HepG2 (cell line): ENCODE data around the gene BICDL1. TPM values are rescaled to one million over a fixed set of nuclear protein-coding genes. Genes with fewer than 3 reads are reported as not detected.
A peak's percentile ranks its signal among the peaks of the same experiment; 100 is the strongest.

Experiments used
- ATAC-seq: fragments of 200-7000 bp; cut with Tn5 transposase; 3 replicates; pipeline ENCODE4 v1.9.1; 2020; ENCODE audit warnings: mild to moderate bottlenecking, moderate library complexity
- BruUV-seq: library from RNA; stranded (reverse); fragments of 400-500 nt; replicated peaks from 2 replicates; lab custom pipeline; 2021; lab: Mats Ljungman, UMichigan
- CTCF ChIA-PET: fragments of 300-600 bp; formaldehyde crosslinking; extraction: SDS; loops from one replicate; lab custom pipeline; 2021; ENCODE audit warnings: low total read pairs, inconsistent platforms, low intra/inter-chr PET ratio; lab: Yijun Ruan, JAX
- POLR2A ChIA-PET: fragments of 350-600 bp; sonication (Branson Sonifier 250); formaldehyde crosslinking; loops from one replicate; lab custom pipeline; 2020; ENCODE audit warnings: antibody characterized with exemption, inconsistent platforms; lab: Yijun Ruan, JAX
- DNase-seq: peaks from one replicate; pipeline ENCODE4 v3.0.0-alpha.2; 2015; ENCODE audit warnings: low spot score
- FAIRE-seq: peaks from 3 replicates; lab custom pipeline; 2011; peaks lifted over from hg19 to GRCh38; lab: Jason Lieb, UNC
- H2AFZ ChIP-seq: one replicate; pipeline ENCODE4 v1.6.1; 2011; ENCODE audit warnings: low read length, inconsistent platforms
- H3K27ac ChIP-seq: fragments of 300-600 bp; 3 replicates; pipeline ENCODE4 v1.8.0; 2011; ENCODE audit warnings: mixed run types, mild to moderate bottlenecking, mixed read lengths, low read length, inconsistent platforms; ENCODE audit not compliant: insufficient read depth; ENCODE audit errors: extremely low read length
- H3K27me3 ChIP-seq, 2 experiments: fragments of 200-600 bp in 1 of 2; 2 replicates in 1 of 2; 3 replicates in 1 of 2; pipeline versions ENCODE4 v1.6.0 to v1.8.0; 2011; ENCODE audit warnings: low read length in 2 of 2, mild to moderate bottlenecking in 2 of 2, moderate library complexity in 2 of 2, inconsistent platforms in 1 of 2; ENCODE audit not compliant: insufficient read depth in 2 of 2, control insufficient read depth in 1 of 2
- H3K36me3 ChIP-seq, 2 experiments: fragments of 200-600 bp in 1 of 2; replicated peaks in 1 of 2; 2 replicates in 1 of 2; 3 replicates in 1 of 2; pipeline versions ENCODE4 v1.5.1 to v1.8.0; 2011; ENCODE audit warnings: low read length in 2 of 2, inconsistent platforms in 1 of 2; ENCODE audit not compliant: insufficient read depth in 2 of 2, control insufficient read depth in 1 of 2
- H3K4me1 ChIP-seq: 2 replicates; pipeline ENCODE4 v1.5.1; 2012; ENCODE audit warnings: low read length, inconsistent platforms; ENCODE audit not compliant: insufficient read depth
- H3K4me2 ChIP-seq: 2 replicates; pipeline ENCODE4 v1.6.0; 2011; ENCODE audit warnings: low read depth, low read length, inconsistent platforms
- H3K4me3 ChIP-seq, 3 experiments: fragments of 200-600 bp in 1 of 3; sonication (generic), shearing (Covaris generic) in 1 of 3; replicated peaks in 1 of 3; 2 replicates each; pipeline ENCODE4 v1.5.1; 2011 to 2016; ENCODE audit warnings: low read length in 3 of 3, inconsistent platforms in 2 of 3, low read depth in 2 of 3, mild to moderate bottlenecking in 2 of 3, control low read depth in 1 of 3, mixed read lengths in 1 of 3; ENCODE audit not compliant: insufficient read depth in 1 of 3
- H3K79me2 ChIP-seq: one replicate; pipeline ENCODE4 v1.6.1; 2011; ENCODE audit warnings: low read length, inconsistent platforms; ENCODE audit not compliant: insufficient read depth
- H3K9ac ChIP-seq: 2 replicates; pipeline ENCODE4 v1.6.0; 2011; ENCODE audit warnings: mild to moderate bottlenecking, low read depth, low read length, inconsistent platforms; ENCODE audit not compliant: insufficient read depth
- H3K9me3 ChIP-seq: 2 replicates; pipeline ENCODE4 v1.5.1; 2012; ENCODE audit warnings: mild to moderate bottlenecking, low read length
- H4K20me1 ChIP-seq: 2 replicates; pipeline ENCODE4 v1.6.0; 2011; ENCODE audit warnings: inconsistent platforms, mild to moderate bottlenecking, low read length, moderate library complexity; ENCODE audit not compliant: insufficient read depth
- BCLAF1 ChIP-seq: fragments of 450-650 bp; IDR thresholded peaks from 2 replicates; pipeline ENCODE4 v1.6.1; 2017; ENCODE audit warnings: mild to moderate bottlenecking
- BRF2 ChIP-seq: sonication (generic); formaldehyde crosslinking; IDR thresholded peaks from 2 replicates; pipeline ENCODE4 v1.8.1; 2022; ENCODE audit warnings: mild to moderate bottlenecking, missing genetic modification reagents
- HDAC1 ChIP-seq: sonication (generic); formaldehyde crosslinking; IDR thresholded peaks from 2 replicates; pipeline ENCODE4 v1.5.1; 2020; ENCODE audit warnings: mild to moderate bottlenecking, missing genetic modification reagents
- IKZF5 ChIP-seq: IDR thresholded peaks from 2 replicates; pipeline ENCODE4 v1.6.1; 2018; ENCODE audit warnings: missing genetic modification reagents, mild to moderate bottlenecking, missing compliant biosample characterization
- ISX ChIP-seq: sonication (generic); formaldehyde crosslinking; conservative IDR thresholded peaks from 2 replicates; pipeline ENCODE4 v1.5.0; 2020; ENCODE audit warnings: missing genetic modification reagents
- MTA3 ChIP-seq: sonication (generic); formaldehyde crosslinking; IDR thresholded peaks from 2 replicates; pipeline ENCODE4 v1.4.0; 2020; ENCODE audit warnings: missing genetic modification reagents
- NFYC ChIP-seq: IDR thresholded peaks from 2 replicates; pipeline ENCODE4 v1.6.1; 2016; ENCODE audit warnings: missing genetic modification reagents, missing compliant biosample characterization
- SIN3B ChIP-seq: fragments of 150-350 bp; IDR thresholded peaks from 2 replicates; pipeline ENCODE4 v1.6.1; 2014; ENCODE audit warnings: low read length
- SYNCRIP ChIP-seq: fragments of 200-400 bp; formaldehyde crosslinking; IDR thresholded peaks from 2 replicates; pipeline ENCODE4 v1.6.1; 2018; ENCODE audit warnings: mild to moderate bottlenecking, low read depth, low read length; ENCODE audit not compliant: insufficient read depth
- ZNF124 ChIP-seq: sonication (generic); formaldehyde crosslinking; IDR thresholded peaks from 2 replicates; pipeline ENCODE4 v1.4.0; 2020; ENCODE audit warnings: missing genetic modification reagents
- ZNF343 ChIP-seq: sonication (generic); formaldehyde crosslinking; IDR thresholded peaks from 2 replicates; pipeline ENCODE4 v1.4.0; 2020; ENCODE audit warnings: mild to moderate bottlenecking, missing genetic modification reagents
- ZNF691 ChIP-seq: sonication (generic); formaldehyde crosslinking; IDR thresholded peaks from 2 replicates; pipeline ENCODE4 v1.4.0; 2020; ENCODE audit warnings: missing genetic modification reagents, low read depth, mild to moderate bottlenecking, borderline replicate concordance
- ZSCAN25 ChIP-seq: sonication (generic); formaldehyde crosslinking; IDR thresholded peaks from 2 replicates; pipeline ENCODE4 v1.8.0; 2022; ENCODE audit warnings: mild to moderate bottlenecking, missing genetic modification reagents
- WGBS: methylation state at CpG from one replicate; pipeline ENCODE4 v1.1.6; 2017; ENCODE audit warnings: low lambda C conversion rate; 5-methylcytosine and 5-hydroxymethylcytosine counted together
- in situ Hi-C: cut with HindIII; loops from 2 replicates; pipeline ENCODE4 v1.10.0; 2017; ENCODE audit warnings: low pct_unique_long_range_greater_than_20kb; ENCODE audit not compliant: extremely low pct_ligation_motif_present
- intact Hi-C: fragments of 100-400 bp; cut with micrococcal nuclease; formaldehyde crosslinking; loops from one replicate; pipeline ENCODE4 v1.10.0; 2022; ENCODE audit not compliant: unreplicated experiment
- polyA plus RNA-seq, 8 experiments: library from polyadenylated mRNA; depleted of rRNA in 3 of 8; stranded (reverse) in 7 of 8; unstranded in 1 of 8; fragments of >200 nt; fragmentation: Illumina TruSeq in 4 of 8; extraction: Trizol in 4 of 8; gene quantifications; 2 replicates each; pipeline versions ENCODE4 v1.2.1 to v1.2.3, GENCODE V29; 2011 to 2016; ENCODE audit warnings: low read depth in 4 of 8, missing spikeins in 1 of 8, mixed read lengths in 1 of 8; ENCODE audit not compliant: insufficient read depth in 1 of 8
- total RNA-seq, 5 experiments: library from RNA; depleted of rRNA; stranded (reverse); fragments of >200 nt; fragmentation: Illumina TruSeq; extraction: Trizol; gene quantifications; 2 replicates each; pipeline ENCODE4 v1.2.3, GENCODE V29; 2016; ENCODE audit warnings: low read depth in 1 of 5
- TF ChIP-seq, protein P1 (sequence below): IDR thresholded peaks from 2 replicates; pipeline ENCODE4 v1.6.1; 2016; ENCODE audit warnings: mild to moderate bottlenecking

The BICDL1 gene
- total and polyA plus RNA-seq, 2 of the 13 experiments (the other 11 are each of a cell fraction or from before 2014, with no cell fraction given) = 3.6 to 9.7 TPM

DNA sequence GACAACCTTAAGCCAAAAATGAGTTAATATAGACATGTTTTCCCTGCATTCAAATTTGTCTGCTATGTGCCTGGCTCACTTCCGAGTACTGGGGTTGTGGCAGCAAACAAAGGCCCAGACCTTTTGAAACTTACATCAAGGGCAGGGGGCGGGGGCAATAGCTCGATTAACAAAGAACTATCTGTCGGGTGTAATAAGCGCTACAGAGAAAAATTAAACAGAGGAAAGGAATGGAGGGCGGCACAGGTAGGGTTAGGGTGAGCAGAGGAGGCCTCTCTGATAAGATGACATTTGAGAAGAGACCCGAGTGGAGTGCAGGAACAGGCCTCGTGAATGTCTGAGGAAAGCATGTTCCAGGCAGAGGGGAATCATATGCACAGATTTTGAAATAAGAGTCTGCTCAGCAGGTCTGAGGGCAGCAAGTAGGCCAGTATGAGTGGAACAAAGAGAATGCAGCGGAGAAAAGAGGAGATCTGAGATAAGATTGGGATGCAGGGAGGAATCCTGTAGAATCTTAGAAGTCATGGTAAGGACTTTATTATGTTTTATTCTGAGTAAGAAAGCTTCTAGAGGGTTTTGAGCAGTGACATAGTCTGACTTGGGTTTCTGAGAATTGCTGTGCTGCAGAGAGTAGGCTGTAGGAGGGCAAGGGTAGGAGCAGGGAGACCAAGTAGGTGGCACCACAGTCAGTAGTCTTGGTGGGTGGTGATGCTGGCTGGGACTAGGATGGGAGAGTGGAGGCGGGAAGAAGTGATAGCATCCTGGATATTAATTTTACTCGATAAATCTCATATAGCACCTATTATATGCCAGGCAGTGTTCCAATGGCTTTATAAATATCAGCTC, 52.6 kb downstream of the BICDL1 start:
- no peaks in the 10 kb centered on the region for H3K9me3 ChIP-seq
- ChIA-PET CTCF (no interaction called here), POLR2A (no interaction called here)
- FAIRE-seq (peak; percentile 67), DNase-seq (peak; percentile 90), ATAC-seq (peak; percentile 97)
- H3K9ac ChIP-seq = peak overlapping the region; percentile 1; the same call in 1 of the 2 replicates
- H3K4me3 ChIP-seq = peak overlapping the region in 2 of 3 experiments; percentile 1 to 13; a peak in 1 of 6 replicates
- intact Hi-C loops = loop anchor here (5.0 kb wide), 1 partner anchor 36 kb away; no protein-coding TSS in a partner anchor
- H3K27me3 ChIP-seq = no peaks in the 10 kb centered on the region
- H2AFZ ChIP-seq = no peak overlapping the region
- H3K27ac ChIP-seq = peak overlapping the region; percentile 48
- H4K20me1 ChIP-seq = no peaks in the 10 kb centered on the region
- no peaks in the 10 kb centered on the region for H3K36me3 ChIP-seq
- H3K4me2 ChIP-seq = peak overlapping the region; percentile 66
- in situ Hi-C loops = no loop called here
- H3K4me1 ChIP-seq = peaks cover 58% of the 10 kb centered on the region
- H3K79me2 ChIP-seq = no peaks in the 10 kb centered on the region
- BruUV-seq = no TSS peak
- 22% methylated on average over 11 of the region's 11 CpGs for whole genome bisulfite sequencing
- TF ChIP-seq BCLAF1 (no peak), MTA3 (CRISPR knock-in tag) (no peak), ISX (CRISPR knock-in tag) (no peak), HDAC1 (CRISPR knock-in tag) (peak; percentile 35; the same call in 1 of the 2 replicates), ZNF124 (CRISPR knock-in tag) (no peak), IKZF5 (CRISPR knock-in tag) (no peak), BRF2 (CRISPR knock-in tag) (no peak), ZSCAN25 (CRISPR knock-in tag) (0 out of 2 replicates have a peak, but pooled peaks have one; percentile 25), NFYC (CRISPR knock-in tag) (no peak), ZNF343 (CRISPR knock-in tag) (no peak), ZNF691 (no peak), SYNCRIP (no peak), SIN3B (no peak)
- TF ChIP-seq, protein P1, sequence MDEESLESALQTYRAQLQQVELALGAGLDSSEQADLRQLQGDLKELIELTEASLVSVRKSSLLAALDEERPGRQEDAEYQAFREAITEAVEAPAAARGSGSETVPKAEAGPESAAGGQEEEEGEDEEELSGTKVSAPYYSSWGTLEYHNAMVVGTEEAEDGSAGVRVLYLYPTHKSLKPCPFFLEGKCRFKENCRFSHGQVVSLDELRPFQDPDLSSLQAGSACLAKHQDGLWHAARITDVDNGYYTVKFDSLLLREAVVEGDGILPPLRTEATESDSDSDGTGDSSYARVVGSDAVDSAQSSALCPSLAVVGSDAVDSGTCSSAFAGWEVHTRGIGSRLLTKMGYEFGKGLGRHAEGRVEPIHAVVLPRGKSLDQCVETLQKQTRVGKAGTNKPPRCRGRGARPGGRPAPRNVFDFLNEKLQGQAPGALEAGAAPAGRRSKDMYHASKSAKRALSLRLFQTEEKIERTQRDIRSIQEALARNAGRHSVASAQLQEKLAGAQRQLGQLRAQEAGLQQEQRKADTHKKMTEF = no peak
